ENCODE data around the gene ADIPOR1. TPM values are rescaled to one million over a fixed set of nuclear protein-coding genes. Genes with fewer than 3 reads are reported as not detected.

The ADIPOR1 gene
- total RNA-seq, 2 donors from 2014 or later: 86.0 to 148 TPM

DNA sequence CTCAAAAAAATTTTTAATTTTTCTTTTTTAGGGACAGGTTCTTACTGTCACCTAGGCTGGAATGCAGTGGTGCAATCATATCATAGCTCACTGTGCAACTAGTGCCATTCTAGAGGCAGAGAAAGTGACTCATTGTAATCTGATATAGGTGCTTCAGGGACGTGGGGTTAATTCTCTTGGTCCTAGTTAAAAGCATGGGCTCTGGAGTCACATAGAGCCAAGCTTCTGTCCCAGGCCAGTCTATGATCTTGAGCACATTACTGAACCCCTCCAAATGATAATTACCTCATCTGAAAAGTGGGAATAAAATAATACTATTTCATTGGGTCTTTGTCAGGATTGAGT lies 1.1 kb upstream of the ADIPOR1 start:
- H3K27ac ChIP-seq: no peak overlapping the region
- intact Hi-C loops (cut with DNase I): no loop called here
- H3K4me3 ChIP-seq: no peak overlapping the region
- H3K4me1 ChIP-seq (replicated peaks): peaks cover 16% of the 10 kb centered on the region
- H3K36me3 ChIP-seq: no peaks in the 10 kb centered on the region
- H3K27me3 ChIP-seq (replicated peaks; ENCODE audit: insufficient read depth): no peaks in the 10 kb centered on the region
- no peaks in the 10 kb centered on the region for H3K9me3 ChIP-seq
- 20% methylated on average over 1 of the region's 1 CpG for WGBS
- DNase-seq (ENCODE audit: low spot score): no peak
- no peak for TF ChIP-seq POLR2A (IDR thresholded peaks at IDR 0.05)
- TF ChIP-seq, protein P1, sequence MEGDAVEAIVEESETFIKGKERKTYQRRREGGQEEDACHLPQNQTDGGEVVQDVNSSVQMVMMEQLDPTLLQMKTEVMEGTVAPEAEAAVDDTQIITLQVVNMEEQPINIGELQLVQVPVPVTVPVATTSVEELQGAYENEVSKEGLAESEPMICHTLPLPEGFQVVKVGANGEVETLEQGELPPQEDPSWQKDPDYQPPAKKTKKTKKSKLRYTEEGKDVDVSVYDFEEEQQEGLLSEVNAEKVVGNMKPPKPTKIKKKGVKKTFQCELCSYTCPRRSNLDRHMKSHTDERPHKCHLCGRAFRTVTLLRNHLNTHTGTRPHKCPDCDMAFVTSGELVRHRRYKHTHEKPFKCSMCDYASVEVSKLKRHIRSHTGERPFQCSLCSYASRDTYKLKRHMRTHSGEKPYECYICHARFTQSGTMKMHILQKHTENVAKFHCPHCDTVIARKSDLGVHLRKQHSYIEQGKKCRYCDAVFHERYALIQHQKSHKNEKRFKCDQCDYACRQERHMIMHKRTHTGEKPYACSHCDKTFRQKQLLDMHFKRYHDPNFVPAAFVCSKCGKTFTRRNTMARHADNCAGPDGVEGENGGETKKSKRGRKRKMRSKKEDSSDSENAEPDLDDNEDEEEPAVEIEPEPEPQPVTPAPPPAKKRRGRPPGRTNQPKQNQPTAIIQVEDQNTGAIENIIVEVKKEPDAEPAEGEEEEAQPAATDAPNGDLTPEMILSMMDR (IDR thresholded peaks at IDR 0.05): no peak

DNA sequence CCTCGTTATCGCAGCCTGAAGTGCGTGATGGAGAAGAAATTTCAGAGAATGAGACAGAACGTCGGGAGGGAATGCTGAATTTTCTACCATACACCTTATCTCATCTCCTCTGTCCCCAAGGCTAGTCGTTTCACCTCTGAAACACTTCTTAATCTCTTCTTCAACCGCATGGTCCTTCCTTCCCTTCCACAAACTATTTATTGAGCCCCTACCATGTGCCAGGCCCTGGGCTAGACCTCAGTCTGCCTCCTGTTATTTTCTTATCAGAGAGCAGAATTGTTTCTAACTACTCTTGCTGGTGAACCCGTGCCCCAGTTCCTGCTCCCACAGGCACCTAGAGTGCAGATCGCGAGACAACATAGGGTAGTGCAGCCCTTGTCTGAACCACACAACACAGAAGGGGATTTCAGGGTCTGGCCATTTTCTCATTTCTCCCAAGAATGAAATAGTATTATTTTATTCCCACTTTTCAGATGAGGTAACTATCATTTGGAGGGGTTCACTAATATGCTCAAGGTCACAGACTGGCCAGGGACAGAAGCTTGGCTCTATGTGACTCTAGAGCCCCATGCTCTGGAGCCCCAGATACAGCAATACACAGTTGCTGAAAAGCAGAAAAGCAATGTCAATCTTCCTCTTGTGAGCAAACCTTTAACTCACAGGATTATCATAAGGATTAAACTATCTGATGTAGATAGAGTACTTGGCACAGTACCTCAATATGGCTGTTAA lies 598 bp upstream of the ADIPOR1 start:
- intact Hi-C loops (cut with DNase I): no loop called here
- H3K27me3 ChIP-seq (replicated peaks; ENCODE audit: insufficient read depth): no peaks in the 10 kb centered on the region
- H3K27ac ChIP-seq: peak overlapping the region; percentile 89 to 94
- H3K9me3 ChIP-seq: no peaks in the 10 kb centered on the region
- DNase-seq (ENCODE audit: low spot score): no peak
- peaks cover 16% of the 10 kb centered on the region for H3K4me1 ChIP-seq (replicated peaks)
- 9% methylated on average over 10 of the region's 10 CpGs for WGBS
- H3K4me3 ChIP-seq: peak overlapping the region; percentile 85 to 99
- H3K36me3 ChIP-seq: no peaks in the 10 kb centered on the region
- TF ChIP-seq, protein P1 (IDR thresholded peaks at IDR 0.05): no peak
- TF ChIP-seq POLR2AphosphoS5 (IDR thresholded peaks at IDR 0.05): no peak
- no peak for TF ChIP-seq POLR2A (IDR thresholded peaks at IDR 0.05)

DNA sequence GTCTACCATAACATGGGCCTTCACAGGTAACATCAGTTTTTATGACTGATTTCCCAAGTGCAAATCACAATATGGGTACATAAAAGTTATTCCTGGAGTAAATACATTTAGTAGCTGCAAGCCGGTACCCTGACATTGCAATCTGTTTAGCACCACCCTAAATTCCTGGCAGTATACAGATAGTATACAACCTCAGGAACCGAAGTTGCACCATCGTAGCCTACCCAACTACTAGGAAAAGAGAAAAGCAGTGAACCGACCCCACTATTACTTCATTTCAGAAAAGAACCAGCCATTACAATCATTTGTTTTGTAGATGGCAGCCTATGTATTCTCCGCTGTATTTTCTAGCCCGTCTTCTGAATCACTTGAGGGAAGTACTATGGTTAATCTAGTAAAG lies 1.1 kb downstream of the ADIPOR1 start:
- no peak for DNase-seq (ENCODE audit: low spot score)
- peaks cover 16% of the 10 kb centered on the region for H3K4me1 ChIP-seq (replicated peaks)

DNA sequence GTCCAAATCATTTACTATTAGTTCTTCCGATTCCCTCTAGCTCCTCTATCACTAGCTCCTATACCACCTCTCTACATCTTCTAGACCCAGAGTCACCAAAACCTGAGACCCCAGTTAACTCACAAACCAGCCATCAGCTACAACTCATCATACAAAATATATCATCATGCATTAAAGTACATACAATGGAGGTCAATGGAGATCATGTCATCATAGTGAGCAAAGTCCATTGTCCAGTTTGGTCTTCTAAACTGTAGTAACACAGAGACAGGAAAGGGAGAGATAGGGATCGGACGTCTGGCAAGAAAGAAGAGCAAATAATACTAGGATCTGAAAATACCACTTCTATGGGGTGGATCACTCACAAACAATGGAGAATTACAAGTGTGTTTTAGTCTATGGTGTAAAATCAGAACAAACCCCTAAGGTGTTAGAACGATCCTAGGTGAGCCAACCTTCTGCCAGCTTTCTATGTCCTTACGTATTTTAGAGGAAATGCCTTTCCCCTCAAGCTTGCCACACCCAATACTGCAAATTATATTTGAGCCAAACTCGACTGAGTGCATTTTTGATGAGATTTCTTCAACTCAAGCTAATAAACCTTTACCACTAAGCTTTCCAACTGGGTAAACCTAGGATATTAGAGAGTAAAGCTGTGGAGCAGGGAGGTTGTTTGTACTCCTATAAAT lies 3.9 kb downstream of the ADIPOR1 start:
- peak overlapping the region; percentile 10 to 48 for H3K27ac ChIP-seq
- intact Hi-C loops (cut with DNase I): no loop called here
- H3K4me3 ChIP-seq: no peak overlapping the region
- peaks cover 16% of the 10 kb centered on the region for H3K4me1 ChIP-seq (replicated peaks)
- WGBS: 50% methylated on average over 6 of the region's 6 CpGs
- no peak for DNase-seq (ENCODE audit: low spot score)
- TF ChIP-seq, protein P1 (IDR thresholded peaks at IDR 0.05): no peak
- TF ChIP-seq POLR2AphosphoS5 (IDR thresholded peaks at IDR 0.05): peak; percentile 60
- no peaks in the 10 kb centered on the region for H3K9me3 ChIP-seq
- no peaks in the 10 kb centered on the region for H3K27me3 ChIP-seq (replicated peaks; ENCODE audit: insufficient read depth)
- H3K36me3 ChIP-seq: peaks cover 5% of the 10 kb centered on the region in 2 donors

More for the DNA sequence above, 1.1 kb downstream of the ADIPOR1 start:
- TF ChIP-seq POLR2A (IDR thresholded peaks at IDR 0.05) (no peak), POLR2AphosphoS5 (IDR thresholded peaks at IDR 0.05) (no peak)
- TF ChIP-seq, protein P1 (IDR thresholded peaks at IDR 0.05): no peak
- Histone ChIP-seq H3K27me3 (replicated peaks; ENCODE audit: insufficient read depth) (no peaks in the 10 kb centered on the region), H3K9me3 (no peaks in the 10 kb centered on the region), H3K27ac (no peak overlapping the region), H3K4me3 (peak overlapping the region; percentile 85 to 99), H3K36me3 (no peaks in the 10 kb centered on the region)
- intact Hi-C loops (cut with DNase I): no loop called here
- WGBS: 55% methylated on average over 6 of the region's 6 CpGs

DNA sequence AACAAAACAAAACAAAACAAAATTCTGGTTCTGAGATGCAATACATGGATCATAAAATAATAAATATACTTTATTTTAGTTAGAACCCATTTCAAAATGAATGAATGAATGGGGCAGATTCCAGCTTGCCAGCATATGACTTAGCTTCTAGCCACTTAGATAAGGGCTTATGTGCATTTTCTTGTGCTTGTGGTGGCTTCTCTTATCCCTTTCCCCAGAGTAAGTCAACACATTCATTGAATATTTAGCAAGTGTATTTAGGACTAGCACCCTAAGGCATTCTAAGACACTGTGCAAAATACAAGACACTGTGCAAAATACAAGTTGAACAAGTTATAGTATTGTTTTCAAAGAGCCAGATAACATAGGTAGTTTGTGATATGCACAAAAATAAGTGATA lies 4.7 kb downstream of the ADIPOR1 start:
- Histone ChIP-seq H3K9me3 (no peaks in the 10 kb centered on the region), H3K4me1 (replicated peaks) (peaks cover 16% of the 10 kb centered on the region), H3K27ac (no peak overlapping the region), H3K4me3 (no peak overlapping the region), H3K27me3 (replicated peaks; ENCODE audit: insufficient read depth) (no peaks in the 10 kb centered on the region), H3K36me3 (peaks cover 5 to 6% of the 10 kb centered on the region in 2 donors)
- intact Hi-C loops (cut with DNase I): no loop called here
- TF ChIP-seq POLR2A (IDR thresholded peaks at IDR 0.05) (no peak), POLR2AphosphoS5 (IDR thresholded peaks at IDR 0.05) (no peak)
- TF ChIP-seq, protein P1 (IDR thresholded peaks at IDR 0.05): no peak
- DNase-seq (ENCODE audit: low spot score): no peak
